ENCODE measurements around the gene UBFD1. TPM values are rescaled to one million over a fixed set of nuclear protein-coding genes. Genes with fewer than 3 reads are reported as not detected.

Gene UBFD1
- total RNA-seq, 2 donors from 2014 or later = 42.0 to 57.0 TPM

- intact Hi-C loops (cut with DNase I) = loop anchor here (10.0 kb wide), 1 partner anchor 50 kb away; no protein-coding TSS in a partner anchor
- TF ChIP-seq CTCF (IDR thresholded peaks at IDR 0.05) = no peak
- no peak for TF ChIP-seq POLR2A (IDR thresholded peaks at IDR 0.05)
- WGBS, 2 donors = 79 to 83% methylated on average over 3 of the region's 3 CpGs
- Histone ChIP-seq H3K27me3 (no peaks in the 10 kb centered on the region), H3K9me3 (no peaks in the 10 kb centered on the region), H3K4me3 (no peak overlapping the region), H3K4me1 (peaks cover 27% of the 10 kb centered on the region), H3K27ac (no peak overlapping the region), H3K36me3 (replicated peaks in 1 of 2; ENCODE audit: insufficient read depth in 1 of 2, low read depth in 2 of 2) (peaks cover 9 to 14% of the 10 kb centered on the region in 2 donors)
- no peak for DNase-seq
- no peak for ATAC-seq
Measured at GRCh38 chr16:23554536-23554935, 3.0 kb upstream of the UBFD1 start.

- DNase-seq = peak in 1 of 4 donors; percentile 34
- Histone ChIP-seq H3K27ac (peak overlapping the region; percentile 81 to 91 (median 83)), H3K9me3 (no peaks in the 10 kb centered on the region), H3K27me3 (no peaks in the 10 kb centered on the region), H3K36me3 (replicated peaks in 1 of 2; ENCODE audit: insufficient read depth in 1 of 2, low read depth in 2 of 2) (peaks cover 3 to 12% of the 10 kb centered on the region in 2 donors), H3K4me3 (peak overlapping the region; percentile 72 to 90), H3K4me1 (peaks cover 41% of the 10 kb centered on the region)
- TF ChIP-seq CTCF (IDR thresholded peaks at IDR 0.05) (no peak), POLR2A (IDR thresholded peaks at IDR 0.05) (no peak)
- intact Hi-C loops (cut with DNase I) = loop anchor here (10.0 kb wide), 1 partner anchor 53 kb away; no protein-coding TSS in a partner anchor
- ATAC-seq = peak; percentile 1
- 1 to 11% methylated on average over 5 to 56 of the region's 60 CpGs for WGBS, 2 donors
Measured at GRCh38 chr16:23557779-23558702, 514 bp downstream of the UBFD1 start.

- H3K4me1 ChIP-seq = peaks cover 34% of the 10 kb centered on the region
- TF ChIP-seq CTCF (IDR thresholded peaks at IDR 0.05) (no peak), POLR2A (IDR thresholded peaks at IDR 0.05) (no peak)
- peaks cover 6 to 33% of the 10 kb centered on the region in 2 donors for H3K36me3 ChIP-seq (replicated peaks in 1 of 2; ENCODE audit: insufficient read depth in 1 of 2, low read depth in 2 of 2)
- 68 to 82% methylated on average over 5 of the region's 5 CpGs for WGBS, 2 donors
- intact Hi-C loops (cut with DNase I) = no loop called here
- H3K9me3 ChIP-seq = no peaks in the 10 kb centered on the region
- no peak overlapping the region for H3K27ac ChIP-seq
- ATAC-seq (no peak), DNase-seq (no peak)
- H3K4me3 ChIP-seq = no peak overlapping the region
- H3K27me3 ChIP-seq = no peaks in the 10 kb centered on the region
Measured at GRCh38 chr16:23561586-23561985, 4.1 kb downstream of the UBFD1 start.

GRCh38 chr16:23562505-23562904, 5.0 kb downstream of the UBFD1 start:
- Histone ChIP-seq H3K27ac (no peak overlapping the region), H3K9me3 (no peaks in the 10 kb centered on the region), H3K4me1 (peaks cover 30% of the 10 kb centered on the region), H3K36me3 (replicated peaks in 1 of 2; ENCODE audit: insufficient read depth in 1 of 2, low read depth in 2 of 2) (peaks cover 6 to 42% of the 10 kb centered on the region in 2 donors), H3K27me3 (no peaks in the 10 kb centered on the region), H3K4me3 (no peak overlapping the region)
- no peak for DNase-seq
- intact Hi-C loops (cut with DNase I) = no loop called here
- TF ChIP-seq POLR2A (IDR thresholded peaks at IDR 0.05) = no peak
- TF ChIP-seq CTCF (IDR thresholded peaks at IDR 0.05) = no peak
- 89% methylated on average over 13 of the region's 13 CpGs for WGBS, 2 donors
- no peak for ATAC-seq

Data from body of pancreas (tissue), 4 donors.